C4-2B (cell line): ENCODE measurements around the gene SLC22A4.

Source experiments
- CTCF ChIP-seq: fragments of 450-650 bp; conservative IDR thresholded peaks from 2 replicates; pipeline ENCODE4 v1.5.1; 2017; ENCODE audit warnings: mild to moderate bottlenecking
- ZFX ChIP-seq: fragments of 450-650 bp; IDR thresholded peaks from 2 replicates; pipeline ENCODE4 v1.6.1; 2017

DNA sequence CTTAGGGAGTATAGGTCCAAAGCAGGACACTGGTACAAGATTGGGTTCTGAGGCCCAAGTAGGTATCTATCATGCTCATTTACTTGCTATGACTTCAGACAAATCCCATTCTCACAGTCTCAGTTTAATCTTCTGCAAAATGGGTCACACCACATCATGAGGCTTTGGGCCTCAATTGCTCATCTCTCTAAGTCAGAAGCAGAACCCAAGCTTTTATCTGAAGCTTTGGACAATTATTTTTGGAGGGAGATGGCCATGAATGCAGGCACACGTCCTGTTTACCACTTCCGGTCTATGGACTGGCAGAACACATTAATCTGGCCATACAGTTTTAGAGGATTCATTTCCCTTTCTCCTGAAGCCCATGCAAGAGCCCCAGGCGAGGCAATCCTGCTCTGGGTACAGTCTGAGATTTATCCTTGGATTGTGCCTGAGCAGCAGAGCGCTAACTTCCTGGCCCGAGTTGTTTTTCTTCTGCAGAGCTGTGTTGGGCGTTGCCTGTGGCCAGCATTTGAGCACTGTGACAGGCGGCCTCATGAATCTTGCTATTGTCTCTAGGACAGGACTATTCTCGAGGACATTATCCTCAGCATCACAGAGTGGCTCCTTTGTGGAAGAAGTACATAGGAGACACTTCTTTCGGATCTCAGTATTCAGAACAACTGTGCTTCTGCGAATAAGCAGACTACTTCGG, 16.1 kb downstream of the SLC22A4 start:
- no peak for TF ChIP-seq CTCF
- TF ChIP-seq ZFX = no peak
